OCI-LY1 (cell line): ENCODE data around the gene NLRP12.

Experiments
- H2AFZ ChIP-seq: fragments of 200-600 bp; sonication (generic), shearing (Covaris generic); 2 replicates; pipeline ENCODE4 v1.6.0; 2014; ENCODE audit warnings: antibody characterized with exemption, mild to moderate bottlenecking, low read length
- H3F3A ChIP-seq: fragments of 200-600 bp; sonication (generic), shearing (Covaris generic); 2 replicates; pipeline ENCODE4 v1.6.0; 2014; ENCODE audit warnings: mild to moderate bottlenecking, antibody characterized with exemption, low read length, moderate library complexity; ENCODE audit not compliant: insufficient read depth
- H3K27ac ChIP-seq: fragments of 200-600 bp; sonication (generic); 2 replicates; pipeline ENCODE4 v1.5.1; 2014; ENCODE audit warnings: low read length, mixed run types, mild to moderate bottlenecking, low read depth; ENCODE audit not compliant: poor library complexity, severe bottlenecking
- H3K27me3 ChIP-seq: fragments of 200-600 bp; sonication (generic); 2 replicates; pipeline ENCODE4 v1.6.0; 2014; ENCODE audit warnings: antibody characterized with exemption, mild to moderate bottlenecking, low read length, moderate library complexity; ENCODE audit not compliant: insufficient read depth
- H3K36me3 ChIP-seq: fragments of 200-600 bp; sonication (generic); 2 replicates; pipeline ENCODE4 v1.6.1; 2014; ENCODE audit warnings: mild to moderate bottlenecking, antibody characterized with exemption, low read length, moderate library complexity, mixed read lengths; ENCODE audit not compliant: insufficient read depth
- H3K4me1 ChIP-seq: fragments of 200-600 bp; sonication (generic); 2 replicates; pipeline ENCODE4 v1.5.1; 2014; ENCODE audit warnings: mild to moderate bottlenecking, low read length, moderate library complexity; ENCODE audit not compliant: insufficient read depth, severe bottlenecking
- H3K4me2 ChIP-seq: fragments of 200-600 bp; sonication (generic), shearing (Covaris generic); 2 replicates; pipeline ENCODE4 v1.6.1; 2014; ENCODE audit warnings: low read length
- H3K4me3 ChIP-seq: fragments of 200-600 bp; sonication (generic); 2 replicates; pipeline ENCODE4 v1.5.1; 2014; ENCODE audit warnings: low read length, low read depth, mild to moderate bottlenecking, mixed read lengths; ENCODE audit not compliant: poor library complexity, severe bottlenecking
- H3K79me2 ChIP-seq: fragments of 200-600 bp; shearing (Covaris generic); 2 replicates; pipeline ENCODE4 v1.6.1; 2016; ENCODE audit warnings: mixed run types, low read length, mixed read lengths; ENCODE audit not compliant: insufficient read depth
- H3K9ac ChIP-seq: fragments of 200-600 bp; sonication (generic), shearing (Covaris generic); 2 replicates; pipeline ENCODE4 v1.6.1; 2014; ENCODE audit warnings: mild to moderate bottlenecking, low read length, mixed read lengths
- H3K9me2 ChIP-seq: fragments of 200-600 bp; sonication (generic), shearing (Covaris generic); 2 replicates; pipeline ENCODE4 v1.6.1; 2014; ENCODE audit warnings: low read depth, mild to moderate bottlenecking, low read length, mixed read lengths
- H3K9me3 ChIP-seq: fragments of 200-600 bp; shearing (Covaris generic); 2 replicates; pipeline ENCODE4 v1.6.1; 2014; ENCODE audit warnings: low read length, mixed read lengths
- H4K20me1 ChIP-seq: fragments of 200-600 bp; sonication (generic), shearing (Covaris generic); 2 replicates; pipeline ENCODE4 v1.6.0; 2016; ENCODE audit warnings: mild to moderate bottlenecking, low read length; ENCODE audit not compliant: insufficient read depth
- CTCF ChIP-seq: fragments of 200-600 bp; sonication (generic), shearing (Covaris generic); IDR thresholded peaks from 2 replicates; pipeline ENCODE4 v1.5.1; 2017; ENCODE audit warnings: mild to moderate bottlenecking, antibody characterized with exemption, low read length, moderate library complexity, mixed read lengths
- EZH2 ChIP-seq: fragments of 200-600 bp; sonication (generic), shearing (Covaris generic); IDR thresholded peaks from 2 replicates; pipeline ENCODE4 v1.8.0; 2017; ENCODE audit warnings: borderline replicate concordance, mixed run types, mild to moderate bottlenecking, antibody characterized with exemption, low read length, moderate library complexity, mixed read lengths

NLRP12 gene

GRCh38 chr19:53819861-53820260, 4.3 kb downstream of the NLRP12 start:
- H2AFZ ChIP-seq, result no peak overlapping the region
- no peak overlapping the region for H3K4me3 ChIP-seq
- H4K20me1 ChIP-seq, result no peaks in the 10 kb centered on the region
- no peak overlapping the region for H3K27ac ChIP-seq
- H3K36me3 ChIP-seq, result no peaks in the 10 kb centered on the region
- TF ChIP-seq EZH2, result no peak
- H3K9me2 ChIP-seq, result no peaks in the 10 kb centered on the region
- H3F3A ChIP-seq, result no peaks in the 10 kb centered on the region
- no peak overlapping the region for H3K4me2 ChIP-seq
- no peaks in the 10 kb centered on the region for H3K4me1 ChIP-seq
- no peak overlapping the region for H3K9ac ChIP-seq
- no peaks in the 10 kb centered on the region; the same call in 1 of the 2 replicates for H3K27me3 ChIP-seq
- H3K9me3 ChIP-seq, result no peaks in the 10 kb centered on the region
- H3K79me2 ChIP-seq, result no peaks in the 10 kb centered on the region

GRCh38 chr19:53818756-53819155, 5.4 kb downstream of the NLRP12 start:
- Histone ChIP-seq H3F3A (no peaks in the 10 kb centered on the region), H3K79me2 (no peaks in the 10 kb centered on the region), H2AFZ (no peak overlapping the region), H3K9me3 (no peaks in the 10 kb centered on the region), H3K27ac (no peak overlapping the region), H3K4me1 (no peaks in the 10 kb centered on the region), H3K4me3 (no peak overlapping the region), H3K4me2 (no peak overlapping the region), H3K9ac (no peak overlapping the region), H3K27me3 (no peaks in the 10 kb centered on the region; the same call in 1 of the 2 replicates), H4K20me1 (no peaks in the 10 kb centered on the region), H3K9me2 (no peaks in the 10 kb centered on the region), H3K36me3 (no peaks in the 10 kb centered on the region)
- no peak for TF ChIP-seq CTCF
- no peak for TF ChIP-seq EZH2

- Histone ChIP-seq H4K20me1 (no peaks in the 10 kb centered on the region), H3K79me2 (no peaks in the 10 kb centered on the region)
- TF ChIP-seq EZH2, result no peak
- TF ChIP-seq CTCF, result no peak
Observed at GRCh38 chr19:53813996-53814395, 10.1 kb downstream of the NLRP12 start.

GRCh38 chr19:53812335-53812734, 11.8 kb downstream of the NLRP12 start:
- H3K4me3 ChIP-seq, result no peak overlapping the region
- no peaks in the 10 kb centered on the region for H4K20me1 ChIP-seq
- no peaks in the 10 kb centered on the region for H3K4me1 ChIP-seq
- no peaks in the 10 kb centered on the region for H3K9me2 ChIP-seq
- TF ChIP-seq EZH2, result no peak
- TF ChIP-seq CTCF, result no peak; the same call in 1 of the 2 replicates
- H3K27ac ChIP-seq, result no peak overlapping the region
- H3K9me3 ChIP-seq, result no peaks in the 10 kb centered on the region
- H3F3A ChIP-seq, result no peaks in the 10 kb centered on the region
- no peaks in the 10 kb centered on the region for H3K36me3 ChIP-seq
- no peaks in the 10 kb centered on the region for H3K79me2 ChIP-seq
- no peak overlapping the region for H3K9ac ChIP-seq
- no peak overlapping the region for H3K4me2 ChIP-seq
- H3K27me3 ChIP-seq, result no peaks in the 10 kb centered on the region
- no peak overlapping the region for H2AFZ ChIP-seq

More at GRCh38 chr19:53813996-53814395, 10.1 kb downstream of the NLRP12 start:
- Histone ChIP-seq H3K4me3 (no peak overlapping the region), H3K27me3 (no peaks in the 10 kb centered on the region), H3K36me3 (no peaks in the 10 kb centered on the region), H3K4me2 (no peak overlapping the region), H3K9ac (no peak overlapping the region), H2AFZ (no peak overlapping the region), H3K9me3 (no peaks in the 10 kb centered on the region), H3K9me2 (no peaks in the 10 kb centered on the region), H3K4me1 (no peaks in the 10 kb centered on the region), H3K27ac (no peak overlapping the region), H3F3A (no peaks in the 10 kb centered on the region)
